ENCODE measurements around the gene FATE1. TPM values are rescaled to one million over a fixed set of nuclear protein-coding genes. Genes with fewer than 3 reads are reported as not detected.

FATE1 gene
- total and polyA plus RNA-seq, 2 of the 13 experiments (the other 11 are each of a cell fraction or from before 2014, with no cell fraction given): not detected

GRCh38 chrX:151746502-151746901 is 30.7 kb downstream of the FATE1 start:
- in situ Hi-C loops (cut with HindIII; ENCODE audit: extremely low pct_ligation_motif_present, low pct_unique_long_range_greater_than_20kb) (loop anchor here (25.0 kb wide), 1 partner anchor 1066 kb away; no protein-coding TSS in a partner anchor), intact Hi-C loops (cut with micrococcal nuclease; ENCODE audit: unreplicated experiment) (no loop called here)
- DNase-seq (ENCODE audit: low spot score): no peak
- no peaks in the 10 kb centered on the region for H3K4me1 ChIP-seq (ENCODE audit: insufficient read depth, low read length)
- H3K9ac ChIP-seq (ENCODE audit: insufficient read depth, low read depth, low read length): no peak overlapping the region
- no peaks in the 10 kb centered on the region for H3K9me3 ChIP-seq (ENCODE audit: low read length)
- BruUV-seq (replicated peaks): no TSS peak
- TF ChIP-seq MED8 (CRISPR knock-in tag; IDR thresholded peaks at IDR 0.05; ENCODE audit: insufficient replicate concordance) (no peak), CBX1 (IDR thresholded peaks at IDR 0.05; ENCODE audit: low read depth) (no peak), NFE2L2 (IDR thresholded peaks at IDR 0.05; ENCODE audit: low read length) (peak; percentile 63), MAFK (conservative IDR thresholded peaks at IDR 0.05 in 1 of 2, IDR thresholded peaks at IDR 0.05 in 1 of 2; ENCODE audit: low read length in 2 of 2) (peak in 1 of 2 experiments; percentile 27; a peak in 1 of 4 replicates), ZBTB3 (CRISPR knock-in tag; IDR thresholded peaks at IDR 0.05; ENCODE audit: borderline replicate concordance, low read depth) (no peak), ZNF792 (CRISPR knock-in tag; IDR thresholded peaks at IDR 0.05) (no peak)
- no peaks in the 10 kb centered on the region for H3K79me2 ChIP-seq (ENCODE audit: insufficient read depth, low read length)
- no peak overlapping the region for H3K4me3 ChIP-seq (replicated peaks in 1 of 3; ENCODE audit: insufficient read depth in 1 of 3, low read depth in 2 of 3, low read length in 3 of 3)
- no peaks in the 10 kb centered on the region for H3K27me3 ChIP-seq (ENCODE audit: control insufficient read depth in 1 of 2, insufficient read depth in 2 of 2, low read length in 2 of 2)
- POLR2A ChIA-PET: no interaction called here
- H3K4me2 ChIP-seq (ENCODE audit: low read depth, low read length): no peak overlapping the region
- CTCF ChIA-PET (ENCODE audit: low intra/inter-chr PET ratio, low total read pairs): no interaction called here
- H4K20me1 ChIP-seq (ENCODE audit: insufficient read depth, low read length): no peaks in the 10 kb centered on the region
- H2AFZ ChIP-seq (ENCODE audit: low read length): no peak overlapping the region
- no peak for FAIRE-seq
- ATAC-seq: no peak
- 0% methylated on average over 2 of the region's 2 CpGs for WGBS (ENCODE audit: low lambda C conversion rate)
- H3K36me3 ChIP-seq (replicated peaks in 1 of 2; ENCODE audit: control insufficient read depth in 1 of 2, insufficient read depth in 2 of 2, low read length in 2 of 2): no peaks in the 10 kb centered on the region
- H3K27ac ChIP-seq (ENCODE audit: extremely low read length, insufficient read depth, low read length): no peak overlapping the region

- Histone ChIP-seq H3K9me3 (ENCODE audit: low read length) (no peaks in the 10 kb centered on the region), H3K9ac (ENCODE audit: insufficient read depth, low read depth, low read length) (no peak overlapping the region), H3K36me3 (replicated peaks in 1 of 2; ENCODE audit: control insufficient read depth in 1 of 2, insufficient read depth in 2 of 2, low read length in 2 of 2) (no peaks in the 10 kb centered on the region), H3K4me3 (replicated peaks in 1 of 3; ENCODE audit: insufficient read depth in 1 of 3, low read depth in 2 of 3, low read length in 3 of 3) (no peak overlapping the region), H3K79me2 (ENCODE audit: insufficient read depth, low read length) (no peaks in the 10 kb centered on the region), H3K4me1 (ENCODE audit: insufficient read depth, low read length) (no peaks in the 10 kb centered on the region), H4K20me1 (ENCODE audit: insufficient read depth, low read length) (no peaks in the 10 kb centered on the region), H3K27ac (ENCODE audit: extremely low read length, insufficient read depth, low read length) (no peak overlapping the region), H2AFZ (ENCODE audit: low read length) (no peak overlapping the region), H3K27me3 (ENCODE audit: control insufficient read depth in 1 of 2, insufficient read depth in 2 of 2, low read length in 2 of 2) (no peaks in the 10 kb centered on the region), H3K4me2 (ENCODE audit: low read depth, low read length) (no peak overlapping the region)
- no peak for DNase-seq (ENCODE audit: low spot score)
- no TSS peak for BruUV-seq (replicated peaks)
- ATAC-seq: no peak
- WGBS (ENCODE audit: low lambda C conversion rate): 23% methylated on average over 4 of the region's 5 CpGs
- ChIA-PET POLR2A (no interaction called here), CTCF (ENCODE audit: low intra/inter-chr PET ratio, low total read pairs) (interaction anchor here (1.1 to 2.2 kb wide), 3 partner anchors 882 to 1071 kb away, joined by 4 to 12 read pairs (median 5); no protein-coding TSS in a partner anchor)
- TF ChIP-seq ZNF550 (CRISPR knock-in tag; IDR thresholded peaks at IDR 0.05; ENCODE audit: borderline replicate concordance) (no peak), ZNF205 (CRISPR knock-in tag; IDR thresholded peaks at IDR 0.05) (no peak), ATF7-NPFF (CRISPR knock-in tag; IDR thresholded peaks at IDR 0.05; ENCODE audit: low read depth) (no peak), MED13 (CRISPR knock-in tag; IDR thresholded peaks at IDR 0.05) (no peak), ZNF354B (CRISPR knock-in tag; IDR thresholded peaks at IDR 0.05) (no peak), TFDP1 (CRISPR knock-in tag; IDR thresholded peaks at IDR 0.05; ENCODE audit: borderline replicate concordance) (no peak), KDM4B (CRISPR knock-in tag; IDR thresholded peaks at IDR 0.05) (no peak), GABPB1 (CRISPR knock-in tag; IDR thresholded peaks at IDR 0.05) (no peak), ZNF660 (CRISPR knock-in tag; IDR thresholded peaks at IDR 0.05; ENCODE audit: borderline replicate concordance, low read depth) (no peak), ZFP1 (CRISPR knock-in tag; IDR thresholded peaks at IDR 0.05) (no peak), ZNF615 (CRISPR knock-in tag; IDR thresholded peaks at IDR 0.05; ENCODE audit: borderline replicate concordance) (no peak), ZNF570 (CRISPR knock-in tag; IDR thresholded peaks at IDR 0.05; ENCODE audit: borderline replicate concordance) (no peak), BRD4 (CRISPR knock-in tag; IDR thresholded peaks at IDR 0.05) (no peak)
- FAIRE-seq: no peak
- intact Hi-C loops (cut with micrococcal nuclease; ENCODE audit: unreplicated experiment): no loop called here
- in situ Hi-C loops (cut with HindIII; ENCODE audit: extremely low pct_ligation_motif_present, low pct_unique_long_range_greater_than_20kb): no loop called here
These were observed 34.7 kb downstream of the FATE1 start for GRCh38 chrX:151750511-151750910.
